Right atrium auricular region (tissue), 2 donors: ENCODE measurements around the gene RNF186. TPM values are rescaled to one million over a fixed set of nuclear protein-coding genes. Genes with fewer than 3 reads are reported as not detected.

Source experiments
- DNase-seq: peaks from one replicate; pipeline ENCODE4 v3.0.0-alpha.2; 2019; ENCODE audit warnings: low spot score
- H3K27ac ChIP-seq, 2 donors: fragments of 200-600 bp; sonication (generic); 1 replicate in 1 of 2; 2 replicates in 1 of 2; pipeline ENCODE4 v1.5.1; 2016 to 2019
- H3K27me3 ChIP-seq, 2 donors: fragments of 200-600 bp; sonication (generic); one replicate each; pipeline versions ENCODE4 v1.5.1 to v1.6.0; 2017 to 2019
- H3K36me3 ChIP-seq: fragments of 200-600 bp; sonication (generic); one replicate; pipeline ENCODE4 v1.5.1; 2016
- H3K4me1 ChIP-seq, 2 donors: fragments of 200-600 bp; sonication (generic); one replicate each; pipeline versions ENCODE4 v1.5.1 to v1.6.0; 2017 to 2019
- H3K4me3 ChIP-seq, 2 donors: fragments of 200-600 bp; sonication (generic); 1 replicate in 1 of 2; 2 replicates in 1 of 2; pipeline ENCODE4 v1.5.1; 2017 to 2019; ENCODE audit warnings: mild to moderate bottlenecking in 1 of 2, moderate library complexity in 1 of 2
- H3K9me3 ChIP-seq, 2 donors: fragments of 200-600 bp; sonication (generic); one replicate each; pipeline ENCODE4 v1.5.1; 2019
- total RNA-seq, 2 donors: library from RNA; depleted of rRNA; stranded (reverse); fragments of >200 nt; gene quantifications; one replicate each; pipeline ENCODE4 v1.1.0, GENCODE V29; 2016
- TF ChIP-seq, protein P1 (sequence below), 2 donors: fragments of 200-600 bp; sonication (generic); IDR thresholded peaks; one replicate each; pipeline ENCODE4 v1.5.1; 2019; ENCODE audit warnings: antibody characterized with exemption in 2 of 2

The RNF186 gene, protein sequence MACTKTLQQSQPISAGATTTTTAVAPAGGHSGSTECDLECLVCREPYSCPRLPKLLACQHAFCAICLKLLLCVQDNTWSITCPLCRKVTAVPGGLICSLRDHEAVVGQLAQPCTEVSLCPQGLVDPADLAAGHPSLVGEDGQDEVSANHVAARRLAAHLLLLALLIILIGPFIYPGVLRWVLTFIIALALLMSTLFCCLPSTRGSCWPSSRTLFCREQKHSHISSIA
- not detected for total RNA-seq

DNA sequence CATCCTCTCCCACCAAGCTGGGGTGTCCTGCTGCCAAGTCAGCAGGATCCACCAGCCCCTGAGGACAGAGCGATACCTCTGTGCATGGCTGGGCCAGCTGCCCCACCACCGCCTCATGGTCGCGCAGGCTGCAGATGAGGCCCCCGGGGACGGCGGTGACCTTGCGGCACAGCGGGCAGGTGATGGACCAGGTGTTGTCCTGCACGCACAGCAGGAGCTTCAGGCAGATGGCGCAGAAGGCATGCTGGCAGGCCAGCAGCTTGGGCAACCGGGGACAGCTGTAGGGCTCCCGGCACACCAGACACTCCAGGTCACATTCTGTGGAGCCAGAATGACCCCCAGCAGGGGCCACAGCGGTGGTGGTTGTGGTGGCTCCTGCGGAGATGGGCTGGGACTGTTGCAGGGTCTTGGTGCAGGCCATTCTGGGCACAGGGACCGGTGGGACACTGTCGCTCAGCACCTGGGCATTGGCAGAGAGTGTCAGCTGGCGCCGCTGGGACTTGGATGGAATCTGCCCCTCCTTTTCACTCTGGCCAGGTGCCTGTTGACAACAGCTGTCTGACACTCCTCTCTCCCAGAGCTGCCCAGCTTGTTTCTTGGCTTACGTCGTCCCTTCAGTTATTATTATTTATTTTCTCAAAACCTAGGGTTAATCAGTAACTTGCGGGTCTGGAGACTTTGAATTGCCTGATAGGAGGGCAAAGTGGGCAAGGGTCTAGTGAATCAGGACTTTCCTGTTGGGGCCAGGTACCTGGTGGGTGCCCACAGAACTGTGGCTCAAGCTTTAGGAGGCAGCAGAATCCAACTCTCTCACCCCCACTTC lies at the start of gene RNF186:
RNF186 (minus strand) TSS at position 603 of the 823 bp plus-strand sequence; CDS start at position 421, 182 bp downstream.
- Histone ChIP-seq H3K27ac (no peak within 1 kb of the TSS), H3K4me3 (no peak within 1 kb of the TSS), H3K36me3 (no peaks in the 10 kb centered on the region), H3K4me1 (no peaks in the 10 kb centered on the region), H3K9me3 (no peaks in the 10 kb centered on the region), H3K27me3 (no peaks in the 10 kb centered on the region)
- TF ChIP-seq, protein P1, sequence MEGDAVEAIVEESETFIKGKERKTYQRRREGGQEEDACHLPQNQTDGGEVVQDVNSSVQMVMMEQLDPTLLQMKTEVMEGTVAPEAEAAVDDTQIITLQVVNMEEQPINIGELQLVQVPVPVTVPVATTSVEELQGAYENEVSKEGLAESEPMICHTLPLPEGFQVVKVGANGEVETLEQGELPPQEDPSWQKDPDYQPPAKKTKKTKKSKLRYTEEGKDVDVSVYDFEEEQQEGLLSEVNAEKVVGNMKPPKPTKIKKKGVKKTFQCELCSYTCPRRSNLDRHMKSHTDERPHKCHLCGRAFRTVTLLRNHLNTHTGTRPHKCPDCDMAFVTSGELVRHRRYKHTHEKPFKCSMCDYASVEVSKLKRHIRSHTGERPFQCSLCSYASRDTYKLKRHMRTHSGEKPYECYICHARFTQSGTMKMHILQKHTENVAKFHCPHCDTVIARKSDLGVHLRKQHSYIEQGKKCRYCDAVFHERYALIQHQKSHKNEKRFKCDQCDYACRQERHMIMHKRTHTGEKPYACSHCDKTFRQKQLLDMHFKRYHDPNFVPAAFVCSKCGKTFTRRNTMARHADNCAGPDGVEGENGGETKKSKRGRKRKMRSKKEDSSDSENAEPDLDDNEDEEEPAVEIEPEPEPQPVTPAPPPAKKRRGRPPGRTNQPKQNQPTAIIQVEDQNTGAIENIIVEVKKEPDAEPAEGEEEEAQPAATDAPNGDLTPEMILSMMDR (IDR thresholded peaks at IDR 0.05) = no peak
- no peak for DNase-seq

DNA sequence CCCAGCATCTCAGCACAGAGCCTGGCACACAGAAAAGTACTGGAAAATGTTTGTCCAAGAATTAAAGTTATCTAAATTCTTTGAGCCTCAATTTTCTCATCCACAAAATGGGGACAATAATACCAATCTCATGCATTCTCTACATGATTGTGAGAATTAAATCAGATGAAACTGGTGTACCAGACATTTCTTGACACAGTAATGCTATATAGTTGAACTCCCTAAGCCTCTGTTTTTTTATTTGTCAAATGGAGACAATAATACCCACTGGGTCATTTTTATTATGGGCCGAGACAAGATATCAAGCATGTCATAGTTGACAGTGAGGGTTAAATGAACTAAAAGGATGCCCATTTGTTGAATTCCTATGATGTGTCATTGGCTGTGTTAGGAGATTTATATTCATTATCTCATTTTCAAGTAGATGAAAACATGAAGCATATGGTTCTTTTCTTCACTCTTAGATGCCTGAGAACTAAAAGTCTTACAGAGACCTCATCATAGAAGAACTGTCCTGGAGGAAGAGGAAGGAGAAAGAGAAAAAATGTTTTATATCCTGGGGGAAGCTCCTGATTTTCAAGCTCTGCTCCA lies 49.6 kb upstream of the RNF186 start:
- peaks cover 0 to 22% of the 10 kb centered on the region in 2 donors for H3K9me3 ChIP-seq
- no peak for DNase-seq
- H3K4me1 ChIP-seq = no peaks in the 10 kb centered on the region
- H3K36me3 ChIP-seq = no peaks in the 10 kb centered on the region
- TF ChIP-seq, protein P1 (IDR thresholded peaks at IDR 0.05) = no peak
- no peak overlapping the region for H3K4me3 ChIP-seq
- no peak overlapping the region for H3K27ac ChIP-seq
- H3K27me3 ChIP-seq = no peaks in the 10 kb centered on the region

DNA sequence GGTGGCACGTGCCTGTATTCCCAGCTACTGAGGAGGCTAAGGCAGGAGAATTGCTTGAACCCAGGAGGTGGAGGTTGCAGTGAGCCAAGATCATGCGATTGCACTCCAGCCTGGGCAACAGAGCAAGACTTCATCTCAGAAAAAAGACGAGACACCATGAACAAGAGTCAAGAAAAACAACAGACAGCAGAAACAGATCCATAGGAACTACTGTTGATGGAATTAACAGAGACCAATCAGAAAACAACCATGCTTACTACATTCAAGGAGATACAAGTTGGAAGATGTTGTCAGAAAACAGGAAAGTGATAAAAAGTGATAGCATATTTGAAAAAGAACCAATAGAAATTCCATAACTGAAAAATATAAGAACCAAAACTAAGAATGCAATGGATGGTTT lies 47.9 kb upstream of the RNF186 start:
- no peak for DNase-seq
- TF ChIP-seq, protein P1 (IDR thresholded peaks at IDR 0.05) = no peak
- Histone ChIP-seq H3K4me3 (no peak overlapping the region), H3K9me3 (peaks cover 0 to 22% of the 10 kb centered on the region in 2 donors), H3K36me3 (no peaks in the 10 kb centered on the region), H3K27me3 (no peaks in the 10 kb centered on the region), H3K27ac (no peak overlapping the region), H3K4me1 (no peaks in the 10 kb centered on the region)

DNA sequence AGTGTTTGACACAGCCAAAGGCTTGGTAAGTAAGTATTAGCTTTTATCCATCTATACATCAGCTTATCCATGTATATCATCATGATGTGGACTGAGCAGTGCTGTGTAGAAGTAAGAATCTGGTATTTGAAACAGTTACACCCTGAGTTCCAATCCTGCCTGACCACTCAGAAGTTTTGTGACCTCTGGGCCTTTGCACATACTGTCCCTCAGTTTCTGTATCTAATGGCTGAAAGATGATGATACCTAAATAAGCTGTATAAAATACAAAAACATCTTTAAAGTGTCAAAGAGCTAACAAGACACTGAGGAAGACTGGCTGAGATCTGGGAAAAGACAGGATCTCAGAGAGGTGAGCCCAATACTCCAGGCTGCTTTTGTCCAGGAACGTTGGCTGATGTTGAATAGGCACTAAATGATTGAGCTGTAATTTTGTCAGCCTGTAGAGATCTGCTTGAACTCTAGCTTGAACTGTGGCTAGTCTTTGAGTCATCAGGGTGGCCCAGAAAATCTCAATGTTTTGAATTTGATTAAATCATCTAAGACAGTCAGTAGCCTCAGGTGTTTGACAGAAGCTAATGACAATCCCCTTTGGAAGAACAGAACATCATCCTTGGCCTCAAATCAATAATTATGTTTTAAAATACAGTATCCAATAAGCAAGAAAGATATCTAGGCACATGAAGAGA lies 46.9 kb upstream of the RNF186 start:
- peaks cover 0 to 22% of the 10 kb centered on the region in 2 donors for H3K9me3 ChIP-seq
- H3K4me1 ChIP-seq = no peaks in the 10 kb centered on the region
- no peaks in the 10 kb centered on the region for H3K36me3 ChIP-seq
- TF ChIP-seq, protein P1 (IDR thresholded peaks at IDR 0.05) = no peak
- no peak overlapping the region for H3K4me3 ChIP-seq
- no peak for DNase-seq
- no peak overlapping the region for H3K27ac ChIP-seq
- no peaks in the 10 kb centered on the region for H3K27me3 ChIP-seq

DNA sequence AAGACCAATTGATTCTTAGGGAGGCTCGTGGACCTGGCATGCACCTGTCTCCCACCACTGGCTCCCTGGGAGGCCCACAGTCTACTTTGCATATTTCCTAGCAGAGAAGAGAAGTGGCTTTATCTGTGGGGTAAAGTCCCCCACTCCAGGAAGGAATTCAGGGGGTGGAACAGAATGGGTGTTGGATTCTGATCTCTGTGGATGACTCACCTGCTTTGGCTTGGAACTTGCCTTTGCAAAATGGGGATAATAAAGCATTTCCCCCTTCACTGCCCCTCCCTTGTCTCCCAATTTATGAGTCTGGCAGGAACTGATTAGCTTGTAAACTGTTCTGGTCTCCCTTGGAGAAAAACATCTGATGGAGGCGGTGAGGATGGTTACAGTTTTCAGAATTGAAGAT lies 46.0 kb upstream of the RNF186 start:
- H3K4me1 ChIP-seq = no peaks in the 10 kb centered on the region
- no peaks in the 10 kb centered on the region for H3K27me3 ChIP-seq
- TF ChIP-seq, protein P1 (IDR thresholded peaks at IDR 0.05) = no peak
- H3K9me3 ChIP-seq = peaks cover 0 to 22% of the 10 kb centered on the region in 2 donors
- no peaks in the 10 kb centered on the region for H3K36me3 ChIP-seq
- DNase-seq = no peak
- no peak overlapping the region for H3K4me3 ChIP-seq
- no peak overlapping the region for H3K27ac ChIP-seq
